HG03460 (cell line): ENCODE data around the gene SLAMF9.
"Not testable (repeated sequence)": the region's sequence is repeated elsewhere in the genome, so short reads cannot be mapped to it uniquely, and the experiment has no call there.

Experiments
- ATAC-seq: cut with Tn5 transposase; IDR thresholded peaks from one replicate; pipeline ENCODE4 v1.9.1; 2021; ENCODE audit not compliant: unreplicated experiment

The SLAMF9 gene

DNA sequence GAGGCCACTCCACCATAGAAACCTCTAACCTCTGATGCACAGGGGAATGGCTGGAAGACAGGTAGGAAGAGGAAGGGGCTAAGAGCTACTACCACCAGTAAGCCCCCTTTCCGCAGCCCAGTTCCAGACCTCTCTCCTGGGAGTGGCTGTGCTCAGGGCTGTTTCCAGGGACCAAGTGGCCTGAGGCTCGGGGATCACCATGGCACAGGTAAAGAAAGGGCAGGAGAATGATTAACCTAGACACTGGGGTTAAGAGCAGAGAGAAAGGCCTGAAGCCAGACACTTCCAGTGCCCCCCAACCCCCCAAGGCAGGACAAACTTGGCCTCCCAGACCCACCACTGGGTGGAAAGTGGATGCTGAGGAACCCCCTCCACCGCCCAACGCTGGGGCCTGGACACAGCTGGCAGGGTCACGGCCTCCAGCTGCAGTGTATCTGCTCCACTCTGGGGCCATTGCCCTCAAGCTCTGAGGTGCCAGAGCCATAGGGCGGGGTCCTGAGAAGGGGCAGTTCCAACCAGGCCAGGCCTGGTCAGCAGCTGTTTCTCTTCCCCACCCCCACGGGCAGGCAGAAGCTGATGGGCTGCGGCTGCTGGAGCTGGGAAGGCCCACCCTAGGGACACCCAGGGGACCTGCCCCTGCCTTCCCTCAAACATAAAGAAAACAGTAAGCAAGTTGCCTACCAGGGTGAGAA is 31.4 kb downstream of the SLAMF9 start:
- ATAC-seq = no peak

DNA sequence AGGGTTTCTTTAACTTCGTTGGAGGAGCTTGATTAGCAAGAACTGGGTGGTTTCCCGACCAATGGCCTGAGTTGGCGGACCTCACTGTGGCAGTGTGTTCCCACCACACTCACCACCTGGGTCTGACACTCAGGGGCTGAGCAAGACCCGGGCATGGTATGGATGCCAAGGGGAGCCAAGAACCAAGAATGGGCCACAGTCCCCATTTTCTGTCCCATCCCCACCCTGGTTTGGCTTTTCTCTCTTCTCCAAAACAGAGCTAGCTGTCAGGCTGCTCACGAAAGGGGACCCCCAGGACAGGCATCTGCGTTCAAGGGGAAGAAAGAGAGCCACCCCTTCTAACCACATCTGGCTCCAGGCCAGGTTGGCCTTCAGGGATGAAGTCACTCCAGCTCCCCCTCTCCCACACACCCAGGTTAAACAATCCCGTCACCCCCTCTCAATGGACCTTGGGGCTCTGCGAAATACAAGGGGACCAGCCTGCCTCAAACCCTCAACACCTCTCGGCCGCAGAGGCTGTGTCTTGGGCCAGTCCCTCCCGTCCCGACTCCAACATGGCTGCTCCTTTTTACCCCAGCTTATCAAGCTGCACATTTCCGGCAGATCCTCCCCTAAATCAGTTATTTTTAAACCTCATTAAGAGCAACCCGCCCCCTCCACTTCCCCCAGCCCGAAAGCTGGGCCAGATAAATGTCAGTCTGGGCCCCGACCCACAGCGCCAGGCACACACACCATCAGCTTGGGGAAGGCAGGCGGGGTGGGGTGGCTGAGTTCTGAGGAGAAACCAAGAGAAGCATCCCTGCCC is 32.1 kb downstream of the SLAMF9 start:
- ATAC-seq = no peak

- peak; percentile 21 for ATAC-seq
Measured at GRCh38 chr1:159921251-159921650, 32.8 kb downstream of the SLAMF9 start.

DNA sequence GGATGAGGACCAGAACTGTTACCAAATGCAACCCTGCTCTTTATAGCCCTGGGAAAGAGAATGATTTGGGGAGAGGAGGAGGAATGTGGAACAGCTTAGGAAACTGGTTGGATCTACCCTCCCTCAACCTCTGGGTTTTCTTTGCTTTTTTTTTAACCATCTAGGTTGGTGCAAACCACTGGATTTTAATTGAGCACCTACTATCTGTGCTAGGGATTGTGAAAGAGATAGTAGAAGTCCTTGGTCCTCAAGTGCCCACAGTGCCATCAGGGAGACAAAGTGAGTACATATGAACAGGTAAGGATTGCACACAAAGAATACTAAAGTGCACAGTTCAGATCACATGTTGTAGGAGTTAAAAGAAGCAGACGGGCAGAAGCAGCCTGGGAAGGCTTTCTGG is 33.4 kb downstream of the SLAMF9 start:
- no peak for ATAC-seq

DNA sequence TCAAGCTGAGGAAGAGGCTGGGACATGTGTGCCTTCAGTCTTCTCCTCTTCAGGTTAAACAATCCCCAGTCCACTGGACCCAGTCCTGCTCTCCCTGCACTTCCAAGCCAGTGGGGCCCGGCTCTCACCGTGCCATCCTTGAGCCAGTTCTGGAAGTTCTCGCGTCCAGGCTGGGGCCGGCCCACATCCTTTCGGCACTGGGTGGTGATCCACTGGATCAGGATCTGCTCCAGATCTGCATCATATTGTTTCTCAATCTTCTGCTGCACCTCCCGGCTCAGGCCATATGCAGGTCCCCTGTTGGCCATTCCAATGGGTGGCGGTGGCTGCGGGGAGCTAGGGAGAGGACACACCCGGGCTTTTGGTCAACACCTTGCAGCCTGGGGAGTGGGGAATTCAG is 33.8 kb downstream of the SLAMF9 start:
- no peak for ATAC-seq

DNA sequence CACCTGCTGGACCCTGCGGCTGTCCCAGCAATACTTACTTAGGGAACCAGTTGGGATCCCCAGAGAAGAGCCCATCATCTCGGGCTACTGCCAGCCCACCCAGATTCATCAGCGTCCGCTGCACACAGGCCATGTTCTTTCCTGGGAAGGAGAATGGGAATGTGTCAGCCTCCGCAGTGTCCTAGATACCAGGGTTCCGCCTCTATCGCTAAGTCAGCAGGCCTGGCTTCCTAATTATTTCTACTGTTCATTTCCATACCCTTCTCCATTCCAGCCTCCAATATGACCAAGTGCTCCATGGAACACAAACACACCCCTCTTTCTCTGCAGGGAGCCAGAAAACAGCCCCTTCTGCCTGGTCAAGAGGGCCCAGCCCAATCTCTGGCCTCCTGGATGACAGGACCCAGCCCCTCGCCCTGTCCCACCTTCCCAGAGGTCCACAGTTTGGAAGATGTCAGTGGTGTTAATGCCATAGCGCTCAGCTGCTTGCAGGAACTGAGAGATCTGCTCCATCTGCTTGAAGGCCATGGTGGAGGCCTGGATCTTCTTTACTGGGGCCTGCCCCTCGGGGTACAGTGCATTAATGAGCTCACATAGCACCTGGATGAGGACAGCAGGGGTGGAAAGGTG is 34.7 kb downstream of the SLAMF9 start:
- ATAC-seq = no peak

DNA sequence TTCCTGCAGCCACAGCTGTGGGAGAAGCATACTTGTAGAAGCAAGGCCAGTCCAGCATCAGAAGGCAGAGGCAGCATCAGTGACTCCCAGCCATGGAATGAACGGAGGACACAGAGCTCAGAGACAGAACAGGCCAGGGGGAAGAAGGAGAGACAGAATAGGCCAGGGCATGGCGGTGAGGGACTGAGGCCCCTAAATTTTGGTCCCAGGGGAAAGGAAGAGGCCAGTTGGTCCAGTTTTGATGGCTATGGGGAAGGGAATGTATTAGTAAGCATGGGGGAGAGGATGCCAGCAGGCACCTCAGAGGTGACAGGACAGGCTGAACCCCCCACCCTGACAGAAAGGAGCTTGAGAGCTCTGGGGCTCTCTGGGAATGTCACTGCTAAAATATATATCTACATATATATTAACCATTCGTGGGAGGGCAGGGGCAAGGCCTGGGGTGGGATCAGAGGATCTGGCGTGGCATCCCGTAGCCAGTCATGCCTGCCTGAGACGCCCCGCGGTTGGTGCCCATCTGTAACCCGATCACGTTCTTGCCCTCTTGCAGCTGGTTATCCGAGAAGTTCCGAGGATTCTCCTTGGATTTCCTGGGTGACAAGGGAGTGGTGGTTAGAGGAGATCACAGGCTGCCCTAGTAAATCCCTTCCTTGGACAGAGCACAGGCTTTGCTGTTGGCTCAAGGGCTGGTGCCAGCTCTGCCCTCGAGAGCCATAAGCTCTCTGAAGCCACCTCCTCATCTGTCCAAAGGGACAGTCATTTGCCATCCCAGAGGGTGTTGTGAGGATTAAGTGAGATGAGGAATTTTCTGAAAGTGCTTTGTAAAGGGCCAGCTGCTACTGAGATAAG is 35.5 kb downstream of the SLAMF9 start:
- no peak for ATAC-seq

GRCh38 chr1:159917533-159918351 is 36.3 kb downstream of the SLAMF9 start:
- ATAC-seq = no peak

GRCh38 chr1:159916242-159917051 is 37.6 kb downstream of the SLAMF9 start:
- ATAC-seq = no peak

DNA sequence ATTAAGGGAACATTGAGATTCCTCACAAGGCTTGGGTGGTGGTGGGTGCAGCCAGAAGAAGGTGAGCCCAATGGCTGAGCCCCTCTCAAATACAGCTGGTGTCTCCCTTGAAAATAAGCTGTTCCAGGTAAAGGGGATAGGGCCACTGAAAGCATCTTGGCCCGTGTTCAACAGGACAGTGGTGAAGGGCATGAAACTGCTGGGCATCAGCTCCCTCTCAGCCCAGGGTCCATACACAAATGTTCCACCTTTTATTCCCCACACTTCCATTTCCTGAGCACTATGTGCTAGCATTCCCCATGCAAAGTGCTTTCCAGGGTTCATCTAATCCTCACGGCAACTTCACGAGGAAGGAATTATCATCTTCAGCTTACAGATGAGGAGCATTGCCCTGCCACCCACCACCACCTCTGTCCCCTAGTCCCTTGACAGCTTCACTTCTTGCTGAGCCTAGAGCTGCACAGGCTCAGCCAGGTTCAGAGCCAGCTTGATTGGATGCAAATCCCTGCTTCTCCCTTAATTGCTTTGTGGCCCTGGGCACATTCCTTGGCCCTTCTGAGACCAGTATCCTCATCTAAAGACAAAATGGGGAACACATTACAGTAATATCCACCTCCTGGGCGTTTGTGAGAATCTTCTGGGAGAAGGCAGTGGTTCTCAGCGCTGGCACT is 38.3 kb downstream of the SLAMF9 start:
- ATAC-seq = no peak

GRCh38 chr1:159914252-159915018 is 39.6 kb downstream of the SLAMF9 start:
- ATAC-seq = no peak

GRCh38 chr1:159913451-159914192 is 40.4 kb downstream of the SLAMF9 start:
- ATAC-seq = no peak

GRCh38 chr1:159911326-159912070 is 42.5 kb downstream of the SLAMF9 start:
- ATAC-seq = no peak

DNA sequence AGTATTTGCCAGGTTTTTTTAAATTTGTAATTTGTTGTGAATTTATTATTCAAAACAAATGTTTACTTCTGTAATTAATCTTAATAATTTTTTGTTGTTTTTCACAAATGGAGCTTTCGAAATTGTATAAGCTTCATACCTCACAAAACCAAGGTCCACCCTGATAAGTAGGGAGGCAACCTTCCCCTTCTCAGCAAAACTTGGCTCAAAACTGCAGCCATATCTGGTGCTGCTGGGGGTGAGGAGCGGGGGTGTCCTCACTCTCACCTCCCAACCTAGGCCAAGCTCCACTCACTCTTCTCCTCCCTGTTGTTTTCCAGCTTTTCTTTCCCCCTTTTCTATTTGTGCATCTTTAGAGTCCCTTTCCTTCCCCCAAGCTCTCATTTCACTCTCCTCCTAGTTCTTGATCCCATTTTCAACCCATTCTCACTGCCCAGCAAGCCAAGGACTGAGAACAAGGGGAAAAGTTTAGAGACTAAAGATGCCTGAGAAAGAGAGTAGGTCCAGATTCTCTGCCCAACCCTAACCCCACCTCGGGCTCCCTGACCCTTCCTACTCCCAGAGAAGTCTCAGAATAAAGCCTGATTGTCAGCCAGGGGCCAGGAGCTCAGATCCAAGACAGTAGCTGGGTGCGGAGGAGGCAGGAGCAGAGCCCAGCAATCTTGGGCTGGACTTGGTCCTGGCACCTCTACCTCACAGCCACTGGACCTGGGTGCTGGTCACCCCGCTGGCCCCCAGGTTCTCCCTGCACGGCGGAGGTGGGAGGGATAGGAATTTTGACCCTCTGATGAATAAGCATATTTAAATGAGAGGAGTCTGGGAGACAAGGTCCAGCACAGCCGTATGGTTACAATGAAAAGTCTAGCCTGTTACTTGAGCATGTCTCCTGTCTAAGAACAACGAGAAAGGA is 45.8 kb downstream of the SLAMF9 start:
- ATAC-seq = no peak

DNA sequence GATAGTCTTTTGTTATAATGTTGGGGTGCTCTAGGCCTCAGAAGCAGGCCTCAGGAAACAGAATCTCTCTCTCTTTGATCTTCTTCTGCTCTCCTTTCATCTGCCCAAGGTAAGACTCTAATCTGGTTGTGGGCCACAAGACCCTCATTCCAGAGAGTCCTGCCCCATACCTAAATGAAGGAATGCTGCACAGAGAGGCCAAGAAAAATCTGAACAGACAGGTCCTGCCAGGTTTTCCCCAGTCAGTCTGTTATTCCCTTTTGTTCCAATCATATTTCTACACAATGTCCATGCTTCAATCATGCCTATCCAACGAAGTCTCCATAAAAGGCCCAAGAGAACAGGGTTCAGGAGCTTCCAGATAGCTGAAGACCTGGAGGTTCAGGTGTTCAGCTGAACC is 47.1 kb downstream of the SLAMF9 start:
- ATAC-seq = no peak

GRCh38 chr1:159904036-159904435 is 50.0 kb downstream of the SLAMF9 start:
- ATAC-seq = not testable (repeated sequence)
